Esophagus (tissue), 2 donors: ENCODE measurements around the gene RAB27A. TPM values are rescaled to one million over a fixed set of nuclear protein-coding genes. Genes with fewer than 3 reads are reported as not detected.

Experiments
- H3K27ac ChIP-seq, 2 donors: one replicate each; pipeline ENCODE4 v1.5.1; 2013; ENCODE audit warnings: low read depth in 2 of 2, mild to moderate bottlenecking in 2 of 2, inconsistent platforms in 1 of 2, low read length in 1 of 2, moderate library complexity in 1 of 2
- H3K27me3 ChIP-seq, 2 donors: one replicate each; pipeline ENCODE4 v1.6.1; 2013; ENCODE audit warnings: low read length in 2 of 2, control low read depth in 1 of 2, mild to moderate bottlenecking in 1 of 2; ENCODE audit not compliant: insufficient read depth in 2 of 2, control insufficient read depth in 1 of 2
- H3K36me3 ChIP-seq, 2 donors: one replicate each; pipeline ENCODE4 v1.6.1; 2013; ENCODE audit warnings: low read length in 1 of 2; ENCODE audit not compliant: control insufficient read depth in 2 of 2, insufficient read depth in 2 of 2
- H3K4me1 ChIP-seq, 2 donors: one replicate each; pipeline ENCODE4 v1.6.1; 2013; ENCODE audit warnings: low read length in 1 of 2; ENCODE audit not compliant: control insufficient read depth in 2 of 2, insufficient read depth in 2 of 2
- H3K4me3 ChIP-seq, 2 donors: one replicate each; pipeline ENCODE4 v1.5.1; 2013; ENCODE audit warnings: low read length in 2 of 2, mild to moderate bottlenecking in 2 of 2, low read depth in 1 of 2, moderate library complexity in 1 of 2
- H3K9me3 ChIP-seq, 2 donors: one replicate each; pipeline ENCODE4 v1.6.1; 2013; ENCODE audit warnings: mild to moderate bottlenecking in 2 of 2, low read depth in 1 of 2, low read length in 1 of 2, moderate library complexity in 1 of 2; ENCODE audit not compliant: control insufficient read depth in 2 of 2, insufficient read depth in 1 of 2
- WGBS, 2 donors: extraction: QIAGEN DNeasy Blood & Tissue Kit; methylation state at CpG; one replicate each; pipeline ENCODE4 v1.1.7; 2013; 5-methylcytosine and 5-hydroxymethylcytosine counted together
- polyA plus RNA-seq, 2 donors: library from polyadenylated mRNA; stranded (reverse); fragments of 200-250 nt; gene quantifications; one replicate each; pipeline ENCODE4 v1.2.3, GENCODE V29; 2013
- donor health status: healthy with polysubstance abuse.
- donor health status: Bipolar disorder and iron deficiency.

The RAB27A gene
- polyA plus RNA-seq, 2 donors, result 10.2 to 20.9 TPM

- no peaks in the 10 kb centered on the region for H3K4me1 ChIP-seq
- no peaks in the 10 kb centered on the region for H3K27me3 ChIP-seq
- H3K4me3 ChIP-seq, result no peak overlapping the region
- WGBS, 2 donors, result 84 to 86% methylated on average over 6 of the region's 6 CpGs
- peaks cover 0 to 1% of the 10 kb centered on the region in 2 donors for H3K36me3 ChIP-seq
- no peak overlapping the region for H3K27ac ChIP-seq
- no peaks in the 10 kb centered on the region for H3K9me3 ChIP-seq
Observed at GRCh38 chr15:55270291-55270690, 19.3 kb downstream of the RAB27A start.

GRCh38 chr15:55268176-55268695 lies 21.4 kb downstream of the RAB27A start:
- Histone ChIP-seq H3K27me3 (no peaks in the 10 kb centered on the region), H3K4me3 (no peak overlapping the region), H3K27ac (no peak overlapping the region), H3K4me1 (no peaks in the 10 kb centered on the region), H3K36me3 (peaks cover 0 to 1% of the 10 kb centered on the region in 2 donors), H3K9me3 (no peaks in the 10 kb centered on the region)
- WGBS, 2 donors, result 79 to 89% methylated on average over 2 of the region's 2 CpGs

GRCh38 chr15:55267401-55268175 lies 22.0 kb downstream of the RAB27A start:
- Histone ChIP-seq H3K4me1 (no peaks in the 10 kb centered on the region), H3K9me3 (no peaks in the 10 kb centered on the region), H3K4me3 (no peak overlapping the region), H3K27me3 (no peaks in the 10 kb centered on the region), H3K36me3 (peaks cover 0 to 2% of the 10 kb centered on the region in 2 donors), H3K27ac (peak overlapping the region; percentile 22 to 63)
- WGBS, 2 donors, result 43 to 58% methylated on average over 10 of the region's 10 CpGs

- H3K27ac ChIP-seq, result no peak overlapping the region
- 88 to 92% methylated on average over 2 of the region's 2 CpGs for WGBS, 2 donors
- no peak overlapping the region for H3K4me3 ChIP-seq
- H3K36me3 ChIP-seq, result peaks cover 0 to 3% of the 10 kb centered on the region in 2 donors
- no peaks in the 10 kb centered on the region for H3K27me3 ChIP-seq
- no peaks in the 10 kb centered on the region for H3K4me1 ChIP-seq
- H3K9me3 ChIP-seq, result no peaks in the 10 kb centered on the region
Observed at GRCh38 chr15:55266547-55266946, 23.1 kb downstream of the RAB27A start.

- WGBS, 2 donors, result 74 to 75% methylated on average over 3 of the region's 3 CpGs
- Histone ChIP-seq H3K9me3 (no peaks in the 10 kb centered on the region), H3K36me3 (peaks cover 0 to 3% of the 10 kb centered on the region in 2 donors), H3K4me3 (no peak overlapping the region), H3K27ac (no peak overlapping the region), H3K27me3 (no peaks in the 10 kb centered on the region), H3K4me1 (no peaks in the 10 kb centered on the region)
Observed at GRCh38 chr15:55260562-55261131, 29.0 kb downstream of the RAB27A start.

- no peak overlapping the region for H3K27ac ChIP-seq
- WGBS, 2 donors, result 86 to 91% methylated on average over 4 to 5 of the region's 5 CpGs
- H3K36me3 ChIP-seq, result peaks cover 0 to 2% of the 10 kb centered on the region in 2 donors
- H3K4me1 ChIP-seq, result no peaks in the 10 kb centered on the region
- H3K4me3 ChIP-seq, result no peak overlapping the region
- H3K9me3 ChIP-seq, result no peaks in the 10 kb centered on the region
- no peaks in the 10 kb centered on the region for H3K27me3 ChIP-seq
Observed at GRCh38 chr15:55257938-55258337, 31.7 kb downstream of the RAB27A start.

GRCh38 chr15:55257012-55257670 lies 32.5 kb downstream of the RAB27A start:
- H3K27ac ChIP-seq, result no peak overlapping the region
- no peaks in the 10 kb centered on the region for H3K9me3 ChIP-seq
- no peaks in the 10 kb centered on the region for H3K27me3 ChIP-seq
- no peak overlapping the region for H3K4me3 ChIP-seq
- WGBS, 2 donors, result 90 to 93% methylated on average over 1 of the region's 1 CpG
- H3K4me1 ChIP-seq, result no peaks in the 10 kb centered on the region
- no peaks in the 10 kb centered on the region for H3K36me3 ChIP-seq

GRCh38 chr15:55256281-55257011 lies 33.2 kb downstream of the RAB27A start:
- Histone ChIP-seq H3K4me3 (no peak overlapping the region), H3K27me3 (no peaks in the 10 kb centered on the region), H3K9me3 (no peaks in the 10 kb centered on the region), H3K4me1 (no peaks in the 10 kb centered on the region), H3K27ac (no peak overlapping the region), H3K36me3 (no peaks in the 10 kb centered on the region)
- WGBS, 2 donors, result 60 to 78% methylated on average over 4 of the region's 4 CpGs

- WGBS, 2 donors, result 61 to 62% methylated on average over 5 of the region's 5 CpGs
- no peaks in the 10 kb centered on the region for H3K27me3 ChIP-seq
- no peaks in the 10 kb centered on the region for H3K9me3 ChIP-seq
- H3K27ac ChIP-seq, result no peak overlapping the region
- H3K36me3 ChIP-seq, result no peaks in the 10 kb centered on the region
- H3K4me1 ChIP-seq, result no peaks in the 10 kb centered on the region
- no peak overlapping the region for H3K4me3 ChIP-seq
Observed at GRCh38 chr15:55255714-55256113, 33.9 kb downstream of the RAB27A start.
